Left renal cortex interstitium (tissue), 4 donors: ENCODE data around the gene AARSD1. TPM values are rescaled to one million over a fixed set of nuclear protein-coding genes. Genes with fewer than 3 reads are reported as not detected.
"Not testable (repeated sequence)": the region's sequence is repeated elsewhere in the genome, so short reads cannot be mapped to it uniquely, and the experiment has no call there.

ENCODE experiments used
- DNase-seq, 4 donors: peaks; one replicate each; pipeline ENCODE4 v3.0.0-alpha.2; 2013; ENCODE audit warnings: low read depth in 4 of 4, low spot score in 2 of 4, missing footprints in 1 of 4
- polyA plus RNA-seq, 4 donors: library from polyadenylated mRNA; unstranded; fragments of 120-200 nt; gene quantifications; one replicate each; pipeline ENCODE4 v1.2.1, GENCODE V29; 2013; ENCODE audit not compliant: insufficient read length in 4 of 4

AARSD1 gene
- polyA plus RNA-seq, 4 donors = 52.7 to 86.5 (median 65.3) TPM

DNA sequence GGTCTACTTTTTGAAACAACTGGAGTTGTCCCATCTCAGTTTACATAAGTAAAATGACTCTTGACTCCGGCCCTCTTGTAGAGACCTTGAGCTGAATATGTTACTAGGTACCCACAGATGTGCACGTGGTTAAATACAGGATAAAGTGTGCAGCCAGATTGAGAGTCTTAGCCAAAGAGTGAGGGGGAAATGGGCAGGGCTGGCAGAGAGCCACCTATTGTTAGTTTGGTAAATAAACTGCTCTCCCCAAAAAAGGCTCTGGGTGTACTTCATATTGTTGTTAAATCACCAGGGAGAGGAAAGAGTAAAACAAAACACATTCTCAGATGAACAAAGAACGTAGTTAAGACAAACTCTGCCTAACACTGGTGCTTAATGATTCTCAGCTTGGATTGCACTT, 43.3 kb downstream of the AARSD1 start:
- no peak for DNase-seq

DNA sequence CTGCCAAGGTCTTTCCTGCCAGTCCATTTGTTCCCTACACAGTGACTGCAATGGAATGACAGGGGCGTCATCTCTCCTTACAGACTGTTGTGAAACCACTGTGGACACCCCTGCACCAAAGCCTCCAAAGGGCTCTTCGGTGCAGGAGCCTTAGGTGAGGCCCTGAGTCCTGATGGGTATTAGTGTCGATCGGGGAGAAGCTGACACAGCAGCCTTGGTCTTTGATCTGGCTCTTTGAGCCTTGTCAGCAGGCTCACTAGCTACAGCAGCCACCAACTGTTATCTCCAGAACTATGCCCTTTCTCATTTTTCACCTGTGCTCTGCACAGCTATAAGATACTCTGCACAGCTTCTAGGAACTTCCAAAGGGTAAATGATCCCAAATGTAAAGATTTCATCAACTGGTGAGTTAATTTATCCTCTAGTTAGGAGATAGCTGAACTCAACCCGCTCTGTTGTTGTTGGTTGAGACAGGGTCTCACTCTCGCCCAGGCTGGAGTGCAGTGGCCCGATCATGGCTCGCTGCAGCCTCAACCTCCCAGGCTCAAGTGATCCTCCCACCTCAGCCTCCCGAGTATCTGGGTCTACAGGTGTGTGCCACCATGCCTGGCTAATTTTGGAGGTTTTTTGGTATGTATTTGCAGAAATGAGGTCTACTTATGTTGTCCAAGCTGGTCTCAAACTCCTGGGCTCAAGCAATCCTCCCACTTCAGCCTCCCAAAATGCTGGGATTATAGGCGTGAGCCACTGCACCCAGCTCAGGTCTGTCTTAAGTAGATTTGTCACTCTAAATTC, 44.0 kb downstream of the AARSD1 start:
- DNase-seq = no peak

DNA sequence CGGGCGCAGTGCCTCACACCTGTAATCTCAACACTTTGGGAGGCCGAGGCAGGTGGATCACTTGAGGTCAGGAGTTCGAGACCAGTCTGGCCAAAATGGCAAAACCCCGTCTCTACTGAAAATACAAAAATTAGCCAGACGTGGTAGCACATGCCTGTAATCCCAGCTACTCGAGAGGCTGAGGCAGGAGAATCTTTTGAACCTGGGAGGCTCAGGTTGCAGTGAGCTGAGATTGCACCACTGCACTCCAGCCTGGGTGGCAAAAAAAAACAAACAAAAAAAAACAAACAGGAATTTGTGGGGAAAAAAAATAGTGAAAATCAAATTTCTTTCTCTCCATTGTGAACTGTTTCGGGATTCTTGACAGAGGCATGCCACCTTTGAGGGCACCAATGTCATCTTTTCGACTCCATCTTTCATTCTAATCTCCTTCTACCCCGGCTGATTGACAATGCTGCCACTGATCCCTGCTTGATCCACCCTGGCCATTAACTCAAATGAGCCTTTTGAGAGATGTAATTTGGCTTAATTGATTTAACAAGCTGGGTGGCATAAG, 44.7 kb downstream of the AARSD1 start:
- DNase-seq = not testable (repeated sequence)

DNA sequence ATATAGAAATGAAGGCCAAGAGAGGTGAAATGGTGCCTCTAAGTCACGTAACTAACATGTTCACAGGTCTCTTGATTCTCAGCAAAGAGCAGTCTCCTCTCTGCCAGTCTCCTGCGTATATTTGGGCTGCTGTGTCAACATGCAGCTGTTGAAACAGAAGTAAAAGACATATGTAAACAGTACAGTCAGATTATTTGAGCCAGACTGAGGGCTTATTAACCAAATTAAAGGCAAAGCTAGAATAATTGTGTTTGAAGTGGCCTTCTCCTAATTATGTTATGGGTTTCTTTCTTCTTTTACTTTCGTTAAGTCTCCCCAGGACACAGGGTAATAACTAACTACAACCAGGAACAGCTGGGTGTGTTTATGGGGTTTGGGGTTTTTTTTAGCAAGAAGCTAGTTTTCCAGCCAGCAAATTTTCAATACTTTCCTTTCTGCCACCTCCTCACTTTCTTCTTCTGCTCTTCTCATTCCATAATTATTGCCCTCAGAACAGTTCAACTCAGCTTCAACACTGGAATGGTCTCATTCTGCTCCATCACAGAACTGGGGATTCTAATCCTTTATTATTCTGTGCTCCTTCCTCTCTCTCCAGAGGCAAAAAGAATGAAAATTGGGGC, 45.2 kb downstream of the AARSD1 start:
- no peak for DNase-seq

DNA sequence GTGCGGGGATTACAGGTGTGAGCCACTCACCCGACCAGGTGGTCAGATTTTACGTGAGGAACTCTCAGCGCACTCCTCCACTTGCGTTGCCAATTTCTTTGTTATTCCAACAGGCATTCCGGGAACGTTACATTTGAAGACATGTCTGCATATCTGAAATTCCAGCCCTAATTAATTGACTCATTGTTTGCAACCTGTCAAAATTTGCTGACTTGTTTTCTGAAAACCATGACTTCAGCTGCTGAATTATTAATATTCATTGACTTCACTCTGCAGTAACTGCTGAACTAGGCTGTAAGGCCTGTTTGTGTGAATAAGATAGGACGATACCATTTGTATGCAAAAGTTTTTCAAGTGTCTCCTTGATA, 47.0 kb downstream of the AARSD1 start:
- no peak for DNase-seq

DNA sequence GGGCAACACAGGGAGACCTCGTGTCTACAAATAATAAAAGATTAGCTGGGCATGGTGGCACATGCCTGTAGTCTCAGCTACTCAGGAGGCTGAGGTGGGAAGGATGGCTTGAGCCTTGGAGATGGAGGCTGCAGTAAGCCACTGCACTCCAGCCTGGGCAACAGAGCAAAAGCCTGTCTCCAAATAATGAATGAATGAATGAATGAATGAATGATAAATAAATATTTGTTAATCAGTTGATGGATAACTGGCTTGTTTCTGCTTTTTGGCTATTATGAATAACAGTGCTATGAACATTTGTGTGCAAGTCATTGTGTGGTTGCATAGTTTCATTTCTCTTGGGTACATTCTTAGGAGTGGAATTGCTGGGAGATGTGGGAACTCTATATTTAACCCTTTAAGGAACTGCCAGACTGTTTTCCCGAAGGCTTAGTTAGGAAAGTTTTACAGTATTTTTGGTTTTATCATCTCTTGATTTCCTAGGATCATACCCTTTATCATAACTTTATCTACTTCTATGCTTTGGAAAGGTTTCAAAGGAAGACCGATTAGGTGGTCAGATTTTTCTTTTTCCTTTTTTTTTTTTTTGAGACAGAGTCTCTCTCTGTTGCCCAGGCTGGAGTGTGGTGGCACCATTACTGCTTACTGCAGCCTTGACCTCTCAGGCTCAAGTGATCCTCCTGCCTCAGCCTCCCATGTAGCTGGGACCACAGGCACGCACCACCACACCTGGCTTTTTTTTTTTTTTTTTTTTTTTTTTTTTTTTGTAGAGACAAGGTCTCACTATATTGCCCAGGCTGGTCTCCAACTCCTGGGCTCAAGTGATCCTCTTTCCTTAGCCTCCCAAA, 47.6 kb downstream of the AARSD1 start:
- DNase-seq = not testable (repeated sequence)

DNA sequence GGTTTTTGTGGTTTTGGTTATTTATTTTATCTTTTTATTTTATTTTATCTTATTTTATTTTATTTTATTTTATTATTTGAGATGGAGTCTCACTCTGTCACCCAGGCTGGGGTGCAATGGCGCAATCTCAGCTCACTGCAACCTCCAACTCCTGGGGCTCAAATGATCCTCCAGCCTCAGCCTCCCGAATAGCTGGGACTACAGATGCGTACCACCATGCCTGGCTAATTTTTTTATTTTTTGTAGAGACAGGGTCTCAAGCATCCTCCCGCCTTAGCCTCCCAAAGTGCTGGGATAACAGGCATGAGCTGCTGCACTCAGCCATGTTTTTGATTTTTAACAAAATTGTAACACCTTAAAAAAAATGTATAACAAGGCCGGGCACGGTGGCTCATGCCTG, 49.0 kb downstream of the AARSD1 start:
- not testable (repeated sequence) for DNase-seq

DNA sequence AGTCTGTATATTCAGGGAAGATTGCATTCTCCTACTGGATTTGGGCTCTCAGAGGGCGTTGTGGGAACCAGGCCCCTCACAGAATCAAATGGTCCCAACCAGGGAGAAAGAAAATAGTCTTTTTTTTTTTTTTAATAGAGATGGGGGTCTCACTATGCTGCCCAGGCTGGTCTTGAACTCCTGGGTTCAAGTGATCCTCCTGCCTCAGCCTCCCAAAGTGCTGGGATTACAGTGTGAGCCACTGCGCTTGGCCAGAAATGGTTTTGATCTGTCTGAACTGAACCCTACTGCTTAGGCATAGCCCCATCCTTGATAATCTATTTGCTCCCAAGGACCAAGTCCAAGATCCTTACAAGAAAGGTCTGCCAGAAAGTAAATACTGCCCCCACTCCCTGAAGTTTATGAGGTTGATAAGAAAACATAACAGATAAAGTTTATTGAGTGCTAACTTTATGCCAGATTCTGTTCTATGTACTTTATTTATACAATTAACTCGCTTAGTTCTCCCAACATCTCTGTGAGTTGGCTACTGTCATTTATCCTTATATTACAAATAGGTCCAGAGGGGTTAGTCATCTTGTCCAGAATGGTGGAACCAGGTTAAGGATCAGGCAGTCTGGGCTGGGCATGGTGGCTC, 50.2 kb downstream of the AARSD1 start:
- DNase-seq = no peak

DNA sequence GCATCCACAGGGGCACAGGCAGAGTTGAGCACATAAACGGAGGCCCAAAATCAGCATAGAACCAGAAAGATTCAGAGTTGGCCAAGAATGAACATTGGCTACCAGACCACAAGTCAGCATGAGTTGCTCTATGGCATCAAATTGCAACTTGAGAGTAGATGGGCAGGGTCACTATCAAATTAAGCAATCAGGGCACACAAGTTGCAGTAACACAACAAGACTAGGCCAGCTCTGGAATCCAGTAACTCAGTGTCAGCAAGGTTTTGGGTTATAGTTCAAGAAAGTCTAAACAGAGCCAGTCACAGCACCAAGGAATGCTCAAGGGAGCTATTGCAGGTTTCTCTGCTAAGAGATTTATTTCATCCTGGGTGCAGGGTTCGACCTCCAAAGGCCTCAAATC, 50.7 kb downstream of the AARSD1 start:
- DNase-seq = no peak

DNA sequence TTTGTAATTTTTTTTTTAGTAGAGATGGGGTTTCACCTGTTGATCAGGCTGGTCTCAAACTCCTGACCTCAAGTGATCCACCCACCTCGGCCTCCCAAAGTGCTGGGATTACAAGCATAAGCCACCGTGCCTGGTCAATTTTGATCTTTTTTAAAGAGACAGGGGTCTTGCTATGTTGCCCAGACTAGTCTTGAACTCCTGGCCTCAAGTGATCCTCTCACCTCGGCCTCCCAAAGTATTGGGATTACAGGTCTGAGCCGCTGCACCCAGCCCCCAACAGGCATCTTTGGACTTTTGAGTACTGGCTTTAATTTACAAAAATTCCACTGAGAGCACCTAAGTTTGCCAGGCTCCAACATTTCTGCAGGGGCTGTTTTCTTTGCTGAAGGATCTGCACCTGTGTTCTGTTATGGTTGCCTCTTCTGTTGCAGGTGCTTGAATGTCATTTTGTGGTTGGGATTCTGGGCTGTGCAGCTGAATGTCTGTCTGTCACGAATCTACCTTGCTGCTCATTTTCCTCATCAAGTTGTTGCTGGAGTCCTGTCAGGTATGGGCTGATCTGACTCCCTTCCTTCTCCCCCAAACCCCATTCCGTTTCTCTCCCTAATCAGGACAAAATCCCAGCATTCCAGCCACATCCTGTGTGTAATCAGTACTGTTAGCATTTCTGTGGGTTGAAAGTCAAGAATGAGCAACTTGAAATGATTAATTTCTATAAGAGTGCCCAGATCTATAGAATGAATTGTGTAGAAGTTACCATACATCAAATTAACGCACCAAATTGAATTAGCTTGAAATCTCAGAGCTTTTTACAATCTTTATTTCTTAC, 55.2 kb downstream of the AARSD1 start:
- no peak for DNase-seq

DNA sequence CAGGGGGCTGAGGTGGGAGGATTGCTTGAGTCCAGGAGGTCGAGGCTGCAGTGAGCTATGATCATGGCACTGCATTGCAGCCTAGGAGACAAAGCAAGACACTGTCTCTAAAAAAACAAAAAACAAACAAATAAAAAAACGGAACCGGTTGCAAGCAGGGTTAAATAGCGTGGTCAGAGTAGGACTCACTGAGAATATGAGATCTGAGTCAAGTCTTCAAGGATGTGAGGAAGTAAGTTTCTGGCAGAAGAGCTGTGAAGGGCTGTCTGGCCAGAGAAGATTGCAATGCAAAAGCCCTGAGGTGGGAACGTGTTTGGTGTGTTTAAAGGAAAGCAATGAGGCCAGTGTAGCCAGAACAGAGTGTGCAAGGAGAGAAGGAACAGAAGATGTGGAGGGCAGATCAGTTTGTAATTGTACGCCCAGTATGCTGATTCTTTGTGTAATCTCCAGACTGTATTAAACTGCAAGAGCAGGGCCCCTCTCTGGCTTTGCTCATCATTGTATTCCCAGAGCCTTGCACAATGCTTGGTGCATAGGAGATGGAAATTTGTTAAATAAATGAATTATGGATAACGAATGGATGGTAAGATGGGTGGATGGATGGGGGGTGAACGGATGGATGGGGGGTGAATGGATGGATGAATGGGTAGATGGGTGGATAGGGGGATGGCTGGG, 57.3 kb downstream of the AARSD1 start:
- DNase-seq = no peak

DNA sequence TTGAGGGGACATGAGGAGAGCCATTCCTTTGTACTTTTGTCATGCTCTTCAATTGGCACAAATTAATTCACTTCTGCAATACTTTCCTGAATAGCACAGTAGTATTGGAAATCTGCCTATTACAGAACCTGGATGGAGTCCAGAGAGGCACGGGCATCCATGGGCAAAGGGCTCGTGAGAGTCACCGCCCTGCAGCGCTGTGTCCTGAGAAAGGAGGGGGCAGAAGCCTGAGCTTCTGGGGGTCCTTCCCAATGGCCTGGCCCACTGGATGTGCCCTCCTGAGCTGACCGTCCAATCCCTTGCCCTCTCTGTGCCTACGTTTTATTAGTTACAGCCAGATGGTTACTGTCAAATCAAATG, 60.2 kb downstream of the AARSD1 start:
- no peak for DNase-seq

DNA sequence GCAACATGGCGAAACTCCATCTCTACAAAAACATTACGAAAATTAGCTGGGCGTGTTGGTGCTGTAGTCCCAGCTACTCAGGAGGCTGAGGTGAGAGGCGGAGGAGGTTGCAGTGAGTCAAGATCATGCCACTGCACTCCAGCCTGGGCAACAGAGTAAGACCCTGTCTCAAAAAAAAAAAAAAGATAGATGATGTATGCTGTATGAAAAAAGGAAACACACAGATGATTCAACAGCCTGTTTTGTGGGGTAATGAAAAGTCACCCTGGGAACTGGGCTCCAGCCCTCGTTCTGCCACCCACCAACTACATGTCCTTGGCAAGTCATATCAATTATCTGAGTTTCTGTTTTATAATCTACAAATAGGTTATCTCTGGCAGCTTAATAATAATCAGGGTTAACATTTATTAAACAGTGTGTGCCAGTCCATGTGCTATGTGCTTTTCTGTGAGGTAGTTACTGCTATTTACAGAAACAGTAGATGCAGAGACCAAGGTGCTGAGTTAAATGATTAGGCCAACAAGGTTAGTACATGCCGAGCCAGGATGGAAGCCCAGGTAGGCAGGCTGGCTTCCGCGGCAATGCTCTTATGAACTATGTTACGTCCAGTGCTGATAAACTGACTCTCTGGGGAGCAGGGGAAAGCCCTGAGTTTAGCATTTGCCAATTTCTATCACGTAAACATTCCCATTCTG, 62.6 kb downstream of the AARSD1 start:
- DNase-seq = no peak

Other genes with a start within 250 kb of the AARSD1 start
- gene EZH1, start 219.4 kb downstream of the AARSD1 start, polyA plus RNA-seq = 10 to 100 TPM; 32.5 to 65.2 (median 51.7) TPM
- 100 to 1,000 TPM in 1 of 4 donors, 10 to 100 TPM in 3; 73.4 to 118 (median 93.3) TPM for gene RAMP2, start 203.2 kb downstream of the AARSD1 start, polyA plus RNA-seq
- gene VPS25, start 191.0 kb downstream of the AARSD1 start, polyA plus RNA-seq = 100 to 1,000 TPM in 1 of 4 donors, 10 to 100 TPM in 3; 77.0 to 101 (median 93.4) TPM
- gene WNK4, start 183.8 kb downstream of the AARSD1 start, polyA plus RNA-seq = 10 to 100 TPM; 11.2 to 17.9 (median 12.7) TPM
- 100 to 1,000 TPM; 142 to 179 (median 160) TPM for gene COA3, start 165.8 kb downstream of the AARSD1 start, polyA plus RNA-seq
- 1 to 10 TPM in 3 of 4 donors, under 1 TPM in 1; 0.86 to 3.8 (median 2.1) TPM for gene CNTD1, start 165.6 kb downstream of the AARSD1 start, polyA plus RNA-seq
- 10 to 100 TPM; 68.8 to 86.1 (median 77.4) TPM for gene BECN1, start 140.2 kb downstream of the AARSD1 start, polyA plus RNA-seq
- gene PSME3, start 131.1 kb downstream of the AARSD1 start, polyA plus RNA-seq = 100 to 1,000 TPM in 2 of 4 donors, 10 to 100 TPM in 2; 92.6 to 111 (median 99.4) TPM
- 1 to 10 TPM in 2 of 4 donors, under 1 TPM in 2; 0.62 to 1.8 (median 1.4) TPM for gene AOC2, start 119.9 kb downstream of the AARSD1 start, polyA plus RNA-seq
- 1 to 10 TPM; 5.0 to 6.9 (median 5.5) TPM for gene AOC3, start 113.3 kb downstream of the AARSD1 start, polyA plus RNA-seq
- gene G6PC1, start 63.7 kb downstream of the AARSD1 start, polyA plus RNA-seq = 1 to 10 TPM; 2.7 to 8.4 (median 5.7) TPM
- gene PTGES3L, start 15.6 kb upstream of the AARSD1 start, polyA plus RNA-seq = 1 to 10 TPM in 3 of 4 donors, under 1 TPM in 1; 0.87 to 3.3 (median 2.5) TPM
- gene RUNDC1, start 16.1 kb upstream of the AARSD1 start, polyA plus RNA-seq = 10 to 100 TPM; 15.3 to 18.6 (median 16.7) TPM
- 1,000 to 10,000 TPM; 1,262 to 1,711 (median 1,450) TPM for gene RPL27, start 34.0 kb upstream of the AARSD1 start, polyA plus RNA-seq
- 10 to 100 TPM in 3 of 4 donors, 1 to 10 TPM in 1; 9.9 to 12.5 (median 11.3) TPM for gene IFI35, start 42.3 kb upstream of the AARSD1 start, polyA plus RNA-seq
- 100 to 1,000 TPM; 115 to 133 (median 123) TPM for gene VAT1, start 57.9 kb upstream of the AARSD1 start, polyA plus RNA-seq
- 1 to 10 TPM; 2.7 to 3.8 (median 3.5) TPM for gene RND2, start 60.8 kb upstream of the AARSD1 start, polyA plus RNA-seq
- 10 to 100 TPM; 15.0 to 18.5 (median 17.3) TPM for gene BRCA1, start 160.9 kb upstream of the AARSD1 start, polyA plus RNA-seq
- 100 to 1,000 TPM; 106 to 132 (median 114) TPM for gene NBR1, start 206.8 kb upstream of the AARSD1 start, polyA plus RNA-seq
- 10 to 100 TPM; 10.3 to 26.2 (median 19.2) TPM for gene TMEM106A, start 247.4 kb upstream of the AARSD1 start, polyA plus RNA-seq